GM12891 (cell line): ENCODE results near the gene SPATA13.

ENCODE experiments used
- POLR2A ChIP-seq: IDR thresholded peaks from 2 replicates; pipeline ENCODE4 v1.6.1; 2011; ENCODE audit warnings: low read depth, low read length, control low read depth
- POLR2AphosphoS5 ChIP-seq: IDR thresholded peaks from 2 replicates; pipeline ENCODE4 v1.6.1; 2011; ENCODE audit warnings: low read depth, low read length, control low read depth
- POU2F2 ChIP-seq: IDR thresholded peaks from 2 replicates; pipeline ENCODE4 v1.6.1; 2011; ENCODE audit warnings: low read depth, mild to moderate bottlenecking, control low read depth, low read length, moderate library complexity
- TAF1 ChIP-seq: IDR thresholded peaks from 2 replicates; pipeline ENCODE4 v1.6.1; 2011; ENCODE audit warnings: low read depth, low read length, control low read depth

DNA sequence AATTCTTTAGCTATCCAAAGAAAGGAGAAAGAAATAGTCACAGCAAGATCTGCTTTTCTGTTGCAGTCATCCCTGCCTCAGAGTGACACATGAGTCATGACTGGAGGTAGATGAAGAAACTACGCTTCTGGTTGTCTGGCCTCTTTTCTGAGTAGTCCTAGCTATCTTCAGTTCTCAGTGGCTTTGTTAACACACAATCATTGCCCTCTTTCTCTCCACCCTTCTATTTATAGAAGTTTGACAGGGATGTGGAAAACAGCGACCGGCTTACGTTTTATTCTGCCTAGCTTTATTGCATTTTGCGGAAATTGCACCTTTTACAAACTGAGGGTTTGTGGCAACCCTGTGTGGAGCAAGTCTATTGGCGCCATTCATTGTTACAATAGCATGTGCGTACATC lies 26.7 kb downstream of the SPATA13 start:
- no peak for TF ChIP-seq POLR2A
- no peak for TF ChIP-seq POLR2AphosphoS5
- no peak for TF ChIP-seq TAF1
- no peak for TF ChIP-seq POU2F2
